GM18951 (cell line): ENCODE results near the gene RGS17.

ENCODE experiments used
- POLR2A ChIP-seq: IDR thresholded peaks from 4 replicates; pipeline ENCODE4 v1.6.1; 2011; ENCODE audit warnings: mild to moderate bottlenecking; ENCODE audit not compliant: insufficient read length, insufficient read depth; ENCODE audit errors: extremely low read depth
- in situ Hi-C: fragments of 300-500 bp; cut with MboI; formaldehyde crosslinking; loops from one replicate; pipeline ENCODE4 v1.12.0; 2022; ENCODE audit warnings: low sequenced_read_pairs, mixed read lengths, inconsistent platforms; ENCODE audit not compliant: unreplicated experiment

RGS17 gene

GRCh38 chr6:152993847-152994246 is 137.2 kb downstream of the RGS17 start:
- in situ Hi-C loops = loop anchor here (25.0 kb wide), 1 partner anchor 1268 kb away; no protein-coding TSS in a partner anchor
- TF ChIP-seq POLR2A = no peak

GRCh38 chr6:152993431-152993830 is 137.7 kb downstream of the RGS17 start:
- in situ Hi-C loops = loop anchor here (25.0 kb wide), 1 partner anchor 1269 kb away; no protein-coding TSS in a partner anchor
- TF ChIP-seq POLR2A = no peak

GRCh38 chr6:152986978-152987377 is 144.1 kb downstream of the RGS17 start:
- TF ChIP-seq POLR2A = no peak
- in situ Hi-C loops = loop anchor here (25.0 kb wide), 1 partner anchor 1275 kb away; no protein-coding TSS in a partner anchor

GRCh38 chr6:152985300-152985699 is 145.8 kb downstream of the RGS17 start:
- in situ Hi-C loops = loop anchor here (25.0 kb wide), 1 partner anchor 1277 kb away; no protein-coding TSS in a partner anchor

- in situ Hi-C loops = loop anchor here (25.0 kb wide), 1 partner anchor 1278 kb away; no protein-coding TSS in a partner anchor
- TF ChIP-seq POLR2A = peak; percentile 20
Observed at GRCh38 chr6:152984513-152984872, 146.6 kb downstream of the RGS17 start.

- TF ChIP-seq POLR2A = peak; percentile 74
- in situ Hi-C loops = loop anchor here (25.0 kb wide), 1 partner anchor 1278 kb away; no protein-coding TSS in a partner anchor
Observed at GRCh38 chr6:152983637-152984512, 147.2 kb downstream of the RGS17 start.

- in situ Hi-C loops = loop anchor here (25.0 kb wide), 1 partner anchor 1279 kb away; no protein-coding TSS in a partner anchor
- TF ChIP-seq POLR2A = peak; percentile 86
Observed at GRCh38 chr6:152982904-152983636, 148.0 kb downstream of the RGS17 start, which contains the start of gene FBXO5. FBXO5 (minus strand) TSS chr6:152983041; CDS start chr6:152982959, 82 bp downstream.

- in situ Hi-C loops = loop anchor here (25.0 kb wide), 1 partner anchor 1280 kb away; no protein-coding TSS in a partner anchor
- no peak for TF ChIP-seq POLR2A
Observed at GRCh38 chr6:152981989-152982903, 148.8 kb downstream of the RGS17 start.

- in situ Hi-C loops = loop anchor here (25.0 kb wide), 1 partner anchor 1281 kb away; no protein-coding TSS in a partner anchor
- TF ChIP-seq POLR2A = no peak
Observed at GRCh38 chr6:152981219-152981618, 149.9 kb downstream of the RGS17 start.

GRCh38 chr6:152980656-152981055 is 150.4 kb downstream of the RGS17 start:
- in situ Hi-C loops = loop anchor here (25.0 kb wide), 1 partner anchor 1282 kb away; no protein-coding TSS in a partner anchor
- no peak for TF ChIP-seq POLR2A

GRCh38 chr6:152979116-152979515 is 152.0 kb downstream of the RGS17 start:
- TF ChIP-seq POLR2A = no peak
- in situ Hi-C loops = loop anchor here (25.0 kb wide), 1 partner anchor 1283 kb away; no protein-coding TSS in a partner anchor

- in situ Hi-C loops = loop anchor here (25.0 kb wide), 1 partner anchor 1284 kb away; no protein-coding TSS in a partner anchor
- no peak for TF ChIP-seq POLR2A
Observed at GRCh38 chr6:152978058-152978457, 153.0 kb downstream of the RGS17 start.
